DND-41 (cell line): ENCODE measurements around the gene ZSCAN18.

Source experiments
- CTCF ChIP-seq: IDR thresholded peaks from 2 replicates; pipeline ENCODE4 v1.5.1; 2012; ENCODE audit warnings: borderline replicate concordance, low read length, moderate library complexity, mild to moderate bottlenecking; ENCODE audit not compliant: poor library complexity, severe bottlenecking; ENCODE audit errors: extremely low read depth
- EZH2 ChIP-seq: IDR thresholded peaks from 3 replicates; pipeline ENCODE4 v1.6.1; 2012; ENCODE audit warnings: borderline replicate concordance, low read depth, mild to moderate bottlenecking, moderate library complexity, low read length, inconsistent platforms; ENCODE audit not compliant: severe bottlenecking

- TF ChIP-seq CTCF (no peak), EZH2 (no peak)
These were observed 9.4 kb downstream of the ZSCAN18 start for GRCh38 chr19:58088521-58089052.
